Measurements from ENCODE around the gene TRA2B. TPM values are rescaled to one million over a fixed set of nuclear protein-coding genes. Genes with fewer than 3 reads are reported as not detected.

The TRA2B gene
- total and polyA plus RNA-seq, 2 of the 8 experiments (the other 6 are each of a cell fraction or from before 2014, with no cell fraction given), result 206 to 274 TPM

DNA sequence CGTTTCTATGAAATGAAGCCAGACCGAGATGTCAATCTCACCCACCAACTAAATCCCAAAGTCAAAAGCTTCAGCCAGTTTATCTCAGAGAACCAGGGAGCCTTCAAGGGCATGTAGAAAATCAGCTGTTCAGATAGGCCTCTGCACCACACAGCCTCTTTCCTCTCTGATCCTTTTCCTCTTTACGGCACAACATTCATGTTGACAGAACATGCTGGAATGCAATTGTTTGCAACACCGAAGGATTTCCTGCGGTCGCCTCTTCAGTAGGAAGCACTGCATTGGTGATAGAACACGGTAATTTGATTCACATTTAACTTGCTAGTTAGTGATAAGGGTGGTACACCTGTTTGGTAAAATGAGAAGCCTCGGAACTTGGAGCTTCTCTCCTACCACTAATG, 41.9 kb upstream of the TRA2B start (continued):
- TF ChIP-seq HDAC2 (IDR thresholded peaks at IDR 0.05; ENCODE audit: borderline replicate concordance in 1 of 2, low read depth in 2 of 2, low read length in 2 of 2) (no peak), SIN3A (conservative IDR thresholded peaks at IDR 0.05 in 1 of 2, IDR thresholded peaks at IDR 0.05 in 1 of 2; ENCODE audit: low read depth in 1 of 2, low read length in 2 of 2) (no peak), SIX5 (IDR thresholded peaks at IDR 0.05; ENCODE audit: low read depth, low read length) (no peak), ASH2L (IDR thresholded peaks at IDR 0.05; ENCODE audit: low read length) (no peak)

Measured in H1 (cell line).